Astrocyte (in vitro differentiated cells and primary cell): ENCODE data around the gene ERFE. TPM values are rescaled to one million over a fixed set of nuclear protein-coding genes. Genes with fewer than 3 reads are reported as not detected.

ENCODE experiments used
- DNase-seq: peaks from one replicate; pipeline ENCODE4 v3.0.0-alpha.2; 2010; ENCODE audit warnings: low read depth
- FAIRE-seq: peaks from 2 replicates; lab custom pipeline; 2011; peaks lifted over from hg19 to GRCh38; lab: Jason Lieb, UNC
- H2AFZ ChIP-seq: 2 replicates; pipeline ENCODE4 v1.6.0; 2012; ENCODE audit warnings: low read depth, low read length, inconsistent platforms
- H3K27ac ChIP-seq: 2 replicates; pipeline ENCODE4 v1.5.1; 2011; ENCODE audit warnings: low read depth, low read length, inconsistent platforms
- H3K27me3 ChIP-seq: 2 replicates; pipeline ENCODE4 v1.6.0; 2011; ENCODE audit warnings: low read length, inconsistent platforms; ENCODE audit not compliant: insufficient read depth
- H3K36me3 ChIP-seq: 2 replicates; pipeline ENCODE4 v1.5.1; 2011; ENCODE audit warnings: low read length, inconsistent platforms; ENCODE audit not compliant: insufficient read depth
- H3K4me1 ChIP-seq: 2 replicates; pipeline ENCODE4 v1.5.1; 2011; ENCODE audit warnings: low read length, inconsistent platforms; ENCODE audit not compliant: insufficient read depth
- H3K4me2 ChIP-seq: 2 replicates; pipeline ENCODE4 v1.6.0; 2012; ENCODE audit warnings: low read length, inconsistent platforms
- H3K4me3 ChIP-seq: 2 replicates; pipeline ENCODE4 v1.5.1; 2011; ENCODE audit warnings: low read depth, mild to moderate bottlenecking, low read length, inconsistent platforms; ENCODE audit not compliant: insufficient read depth
- H3K79me2 ChIP-seq: 2 replicates; pipeline ENCODE4 v1.6.0; 2012; ENCODE audit warnings: mild to moderate bottlenecking, low read length, inconsistent platforms; ENCODE audit not compliant: insufficient read depth
- H3K9ac ChIP-seq: 2 replicates; pipeline ENCODE4 v1.6.0; 2012; ENCODE audit warnings: mild to moderate bottlenecking, low read length, inconsistent platforms
- H3K9me3 ChIP-seq: 2 replicates; pipeline ENCODE4 v1.5.1; 2012; ENCODE audit warnings: low read depth, mild to moderate bottlenecking, low read length, inconsistent platforms; ENCODE audit not compliant: insufficient read depth
- H4K20me1 ChIP-seq: 2 replicates; pipeline ENCODE4 v1.6.0; 2012; ENCODE audit warnings: low read length, inconsistent platforms; ENCODE audit not compliant: insufficient read depth
- H3K27ac Mint-ChIP-seq: one replicate; pipeline ENCODE4 v1.8.0; 2021; ENCODE audit warnings: mild to moderate bottlenecking, mixed read lengths; ENCODE audit not compliant: unreplicated experiment
- H3K27me3 Mint-ChIP-seq: one replicate; pipeline ENCODE4 v1.8.0; 2021; ENCODE audit warnings: low read depth, mixed read lengths; ENCODE audit not compliant: unreplicated experiment
- H3K36me3 Mint-ChIP-seq: one replicate; pipeline ENCODE4 v1.8.0; 2021; ENCODE audit warnings: low read depth, mixed read lengths; ENCODE audit not compliant: unreplicated experiment
- H3K4me1 Mint-ChIP-seq: one replicate; pipeline ENCODE4 v1.8.0; 2021; ENCODE audit warnings: low read depth, mixed read lengths; ENCODE audit not compliant: unreplicated experiment
- H3K4me3 Mint-ChIP-seq: one replicate; pipeline ENCODE4 v1.8.0; 2021; ENCODE audit warnings: mild to moderate bottlenecking, moderate library complexity, mixed read lengths; ENCODE audit not compliant: unreplicated experiment
- H3K9me3 Mint-ChIP-seq: one replicate; pipeline ENCODE4 v1.8.0; 2021; ENCODE audit warnings: mild to moderate bottlenecking, mixed read lengths; ENCODE audit not compliant: unreplicated experiment
- EZH2 ChIP-seq: IDR thresholded peaks from 2 replicates; pipeline ENCODE4 v1.6.1; 2012; ENCODE audit warnings: mild to moderate bottlenecking, low read length, inconsistent platforms; ENCODE audit not compliant: insufficient read depth
- total RNA-seq: library from RNA; stranded (reverse); gene quantifications from 2 replicates; pipeline ENCODE4 v1.2.1, GENCODE V29; 2021
- TF ChIP-seq, protein P1 (sequence below): IDR thresholded peaks from 2 replicates; pipeline ENCODE4 v1.5.1; 2011; ENCODE audit warnings: low read depth, mild to moderate bottlenecking, inconsistent platforms, low read length, moderate library complexity; ENCODE audit not compliant: insufficient read depth

Gene ERFE
- total RNA-seq, 1 donor from 2014 or later = 1.4 TPM

- no peaks in the 10 kb centered on the region for H3K27me3 Mint-ChIP-seq
- H2AFZ ChIP-seq = no peak overlapping the region
- H3K9me3 Mint-ChIP-seq = no peaks in the 10 kb centered on the region
- H3K4me1 ChIP-seq = peaks cover 12% of the 10 kb centered on the region
- no peak for DNase-seq
- no peaks in the 10 kb centered on the region for H3K27me3 ChIP-seq
- peaks cover 6% of the 10 kb centered on the region for H3K4me1 Mint-ChIP-seq
- no peak overlapping the region for H3K27ac Mint-ChIP-seq
- no peak overlapping the region for H3K4me2 ChIP-seq
- H4K20me1 ChIP-seq = peaks cover 4% of the 10 kb centered on the region
- no peak overlapping the region for H3K9ac ChIP-seq
- H3K9me3 ChIP-seq = no peaks in the 10 kb centered on the region
- H3K4me3 ChIP-seq = no peak overlapping the region
- no peak overlapping the region for H3K27ac ChIP-seq
- peaks cover 25% of the 10 kb centered on the region for H3K36me3 Mint-ChIP-seq
- peaks cover 50% of the 10 kb centered on the region for H3K36me3 ChIP-seq
- FAIRE-seq = no peak
- TF ChIP-seq, protein P1, sequence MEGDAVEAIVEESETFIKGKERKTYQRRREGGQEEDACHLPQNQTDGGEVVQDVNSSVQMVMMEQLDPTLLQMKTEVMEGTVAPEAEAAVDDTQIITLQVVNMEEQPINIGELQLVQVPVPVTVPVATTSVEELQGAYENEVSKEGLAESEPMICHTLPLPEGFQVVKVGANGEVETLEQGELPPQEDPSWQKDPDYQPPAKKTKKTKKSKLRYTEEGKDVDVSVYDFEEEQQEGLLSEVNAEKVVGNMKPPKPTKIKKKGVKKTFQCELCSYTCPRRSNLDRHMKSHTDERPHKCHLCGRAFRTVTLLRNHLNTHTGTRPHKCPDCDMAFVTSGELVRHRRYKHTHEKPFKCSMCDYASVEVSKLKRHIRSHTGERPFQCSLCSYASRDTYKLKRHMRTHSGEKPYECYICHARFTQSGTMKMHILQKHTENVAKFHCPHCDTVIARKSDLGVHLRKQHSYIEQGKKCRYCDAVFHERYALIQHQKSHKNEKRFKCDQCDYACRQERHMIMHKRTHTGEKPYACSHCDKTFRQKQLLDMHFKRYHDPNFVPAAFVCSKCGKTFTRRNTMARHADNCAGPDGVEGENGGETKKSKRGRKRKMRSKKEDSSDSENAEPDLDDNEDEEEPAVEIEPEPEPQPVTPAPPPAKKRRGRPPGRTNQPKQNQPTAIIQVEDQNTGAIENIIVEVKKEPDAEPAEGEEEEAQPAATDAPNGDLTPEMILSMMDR = no peak
- TF ChIP-seq EZH2 = no peak
- no peak overlapping the region for H3K4me3 Mint-ChIP-seq
- no peaks in the 10 kb centered on the region for H3K79me2 ChIP-seq
These were observed 15.9 kb downstream of the ERFE start for GRCh38 chr2:238174701-238175100.

DNA sequence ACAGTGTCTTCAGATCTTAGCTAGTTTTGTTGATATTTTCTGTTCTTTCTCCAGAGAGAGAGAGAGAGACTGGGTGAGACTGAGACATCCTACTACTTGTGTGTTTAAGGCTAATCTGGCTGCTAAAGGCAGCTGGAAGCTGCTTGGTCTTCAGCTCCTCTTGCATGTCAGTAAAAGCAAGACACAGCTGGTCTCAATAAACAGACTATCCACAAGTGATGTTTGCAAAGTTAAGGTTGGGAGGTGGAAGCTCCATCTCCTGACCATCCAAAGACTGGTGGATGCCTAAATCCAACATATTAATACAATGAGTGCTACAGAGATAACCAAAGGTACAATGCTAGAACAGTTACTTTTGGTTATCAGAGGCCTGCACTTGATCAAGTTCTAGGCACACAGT, 17.8 kb downstream of the ERFE start:
- no peak for TF ChIP-seq EZH2
- TF ChIP-seq, protein P1 = no peak
- H3K79me2 ChIP-seq = no peaks in the 10 kb centered on the region
- Mint-ChIP-seq H3K36me3 (peaks cover 25% of the 10 kb centered on the region), H3K27me3 (no peaks in the 10 kb centered on the region), H3K9me3 (no peaks in the 10 kb centered on the region), H3K27ac (no peak overlapping the region), H3K4me3 (no peak overlapping the region), H3K4me1 (no peaks in the 10 kb centered on the region)
- no peak overlapping the region for H3K4me2 ChIP-seq
- DNase-seq = no peak
- H3K36me3 ChIP-seq = peaks cover 61% of the 10 kb centered on the region
- H3K27ac ChIP-seq = no peak overlapping the region
- H4K20me1 ChIP-seq = peaks cover 5% of the 10 kb centered on the region
- no peak overlapping the region for H3K4me3 ChIP-seq
- H2AFZ ChIP-seq = no peak overlapping the region
- FAIRE-seq = no peak
- no peaks in the 10 kb centered on the region for H3K4me1 ChIP-seq
- no peaks in the 10 kb centered on the region for H3K27me3 ChIP-seq
- H3K9me3 ChIP-seq = no peaks in the 10 kb centered on the region
- no peak overlapping the region for H3K9ac ChIP-seq

- H3K4me2 ChIP-seq = no peak overlapping the region
- no peak overlapping the region for H3K4me3 ChIP-seq
- no peak for DNase-seq
- H3K27me3 Mint-ChIP-seq = no peaks in the 10 kb centered on the region
- H3K36me3 Mint-ChIP-seq = peaks cover 39% of the 10 kb centered on the region
- H3K27me3 ChIP-seq = no peaks in the 10 kb centered on the region
- FAIRE-seq = no peak
- no peak overlapping the region for H3K27ac Mint-ChIP-seq
- peaks cover 28% of the 10 kb centered on the region for H4K20me1 ChIP-seq
- TF ChIP-seq, protein P1 = no peak
- TF ChIP-seq EZH2 = no peak
- H2AFZ ChIP-seq = no peak overlapping the region
- peaks cover 21% of the 10 kb centered on the region for H3K4me1 Mint-ChIP-seq
- peaks cover 69% of the 10 kb centered on the region for H3K36me3 ChIP-seq
- no peak overlapping the region for H3K27ac ChIP-seq
- H3K9me3 Mint-ChIP-seq = no peaks in the 10 kb centered on the region
- peak overlapping the region; percentile 29 for H3K4me3 Mint-ChIP-seq
- H3K9ac ChIP-seq = no peak overlapping the region
- no peaks in the 10 kb centered on the region for H3K79me2 ChIP-seq
- no peaks in the 10 kb centered on the region for H3K4me1 ChIP-seq
- H3K9me3 ChIP-seq = no peaks in the 10 kb centered on the region
These were observed 21.8 kb downstream of the ERFE start for GRCh38 chr2:238180554-238180953.
